LHCN-M2 (cell line): ENCODE data around the gene FAM90A1. TPM values are rescaled to one million over a fixed set of nuclear protein-coding genes. Genes with fewer than 3 reads are reported as not detected.
A peak's percentile ranks its signal among the peaks of the same experiment; 100 is the strongest.
"Not testable (repeated sequence)": the region's sequence is repeated elsewhere in the genome, so short reads cannot be mapped to it uniquely, and the experiment has no call there.

Experiments
- DNase-seq: peaks from one replicate; pipeline ENCODE4 v3.0.0-alpha.2; 2012; ENCODE audit warnings: low read depth
- polyA plus RNA-seq: library from polyadenylated mRNA; unstranded; fragments of >200 nt; gene quantifications from one replicate; pipeline ENCODE4 v1.2.1, GENCODE V29; 2012; ENCODE audit warnings: missing spikeins
- total RNA-seq: library from RNA; depleted of rRNA; stranded (reverse); fragments of >200 nt; gene quantifications from 2 replicates; pipeline ENCODE4 v1.2.3, GENCODE V29; 2014; rRNA removed

Gene FAM90A1
- total RNA-seq, result not detected in 2 replicates
- polyA plus RNA-seq, result not detected

- not testable (repeated sequence) for DNase-seq
These were observed at the start of gene FAM90A1 for GRCh38 chr12:8226992-8227731. Gene FAM90A1, minus strand, starts transcription at chr12:8227618. Its CDS starts 2,786 bp downstream, at chr12:8224832.

GRCh38 chr12:8276397-8276796 is 49.0 kb upstream of the FAM90A1 start:
- not testable (repeated sequence) for DNase-seq

- not testable (repeated sequence) for DNase-seq
These were observed 39.3 kb upstream of the FAM90A1 start for GRCh38 chr12:8266706-8267105.

- DNase-seq, result not testable (repeated sequence)
These were observed 36.8 kb upstream of the FAM90A1 start for GRCh38 chr12:8264236-8264635.

- DNase-seq, result not testable (repeated sequence)
These were observed 33.7 kb upstream of the FAM90A1 start for GRCh38 chr12:8261111-8261554.

- not testable (repeated sequence) for DNase-seq
These were observed 28.9 kb upstream of the FAM90A1 start for GRCh38 chr12:8256356-8256755.

- not testable (repeated sequence) for DNase-seq
These were observed 27.3 kb upstream of the FAM90A1 start for GRCh38 chr12:8254705-8255104.

GRCh38 chr12:8252056-8252818 is 24.8 kb upstream of the FAM90A1 start:
- not testable (repeated sequence) for DNase-seq

GRCh38 chr12:8251616-8252015 is 24.2 kb upstream of the FAM90A1 start:
- DNase-seq, result not testable (repeated sequence)

- DNase-seq, result peak; percentile 44
These were observed 19.6 kb upstream of the FAM90A1 start for GRCh38 chr12:8246941-8247535.

GRCh38 chr12:8243682-8244161 is 16.3 kb upstream of the FAM90A1 start:
- not testable (repeated sequence) for DNase-seq

- peak; percentile 80 for DNase-seq
These were observed 15.7 kb upstream of the FAM90A1 start for GRCh38 chr12:8242880-8243681.

- DNase-seq, result not testable (repeated sequence)
These were observed 15.1 kb upstream of the FAM90A1 start for GRCh38 chr12:8242622-8242879.

GRCh38 chr12:8241917-8242621 is 14.7 kb upstream of the FAM90A1 start:
- DNase-seq, result peak; percentile 45

GRCh38 chr12:8240340-8241114 is 13.1 kb upstream of the FAM90A1 start:
- DNase-seq, result not testable (repeated sequence)

GRCh38 chr12:8237031-8237430 is 9.6 kb upstream of the FAM90A1 start:
- DNase-seq, result not testable (repeated sequence)

GRCh38 chr12:8235316-8236157 is 8.1 kb upstream of the FAM90A1 start:
- DNase-seq, result peak; percentile 41

- not testable (repeated sequence) for DNase-seq
These were observed 7.3 kb upstream of the FAM90A1 start for GRCh38 chr12:8234746-8235145.

GRCh38 chr12:8233935-8234495 is 6.6 kb upstream of the FAM90A1 start:
- DNase-seq, result not testable (repeated sequence)
